ENCODE results near the gene IKZF1. TPM values are rescaled to one million over a fixed set of nuclear protein-coding genes. Genes with fewer than 3 reads are reported as not detected.

Gene IKZF1
- 1.1 TPM for total RNA-seq (ENCODE audit: unreplicated experiment)
- long read RNA-seq: 0 reads

GRCh38 chr7:50304129-50304910 lies at the start of gene IKZF1:
Gene IKZF1 (plus strand): TSS chr7:50304716. CDS start chr7:50319062, 14,346 bp downstream.
- H3K36me3 Mint-ChIP-seq (ENCODE audit: unreplicated experiment): no peaks in the 10 kb centered on the region
- H3K27me3 Mint-ChIP-seq (ENCODE audit: unreplicated experiment): peaks cover 12% of the 10 kb centered on the region
- H3K9me3 Mint-ChIP-seq (ENCODE audit: unreplicated experiment): peaks cover 2% of the 10 kb centered on the region
- DNase-seq: peak; percentile 33
- H3K27ac Mint-ChIP-seq (ENCODE audit: unreplicated experiment): no peak within 1 kb of the TSS
- peak within 1 kb of the TSS; percentile 81 for H3K4me3 Mint-ChIP-seq (ENCODE audit: unreplicated experiment)
- peaks cover 2% of the 10 kb centered on the region for H3K4me1 Mint-ChIP-seq (ENCODE audit: low read depth, unreplicated experiment)
- TF ChIP-seq CTCF (IDR thresholded peaks at IDR 0.05; ENCODE audit: partially characterized antibody, unreplicated experiment): no peak

DNA sequence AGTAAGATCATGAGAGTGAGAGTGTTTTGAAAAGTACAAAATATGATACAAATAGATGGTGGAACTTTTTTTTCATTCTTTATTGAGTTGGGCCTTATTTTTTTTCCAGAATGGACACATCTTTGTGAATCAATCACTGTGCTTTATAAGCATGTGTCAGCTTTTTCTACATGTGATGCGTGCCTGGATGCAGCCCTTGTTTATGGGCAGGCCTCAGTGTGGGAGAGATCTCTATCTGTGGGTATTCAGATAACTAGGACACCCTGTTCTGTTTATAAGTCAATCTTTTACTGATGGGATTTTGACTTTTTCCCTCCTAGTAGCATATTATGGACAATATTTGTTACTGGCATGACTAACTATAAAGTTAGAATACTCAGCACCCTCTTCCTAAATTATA lies 42.9 kb upstream of the IKZF1 start:
- Mint-ChIP-seq H3K36me3 (ENCODE audit: unreplicated experiment) (no peaks in the 10 kb centered on the region), H3K4me3 (ENCODE audit: unreplicated experiment) (no peak overlapping the region), H3K27me3 (ENCODE audit: unreplicated experiment) (no peaks in the 10 kb centered on the region), H3K4me1 (ENCODE audit: low read depth, unreplicated experiment) (no peaks in the 10 kb centered on the region), H3K9me3 (ENCODE audit: unreplicated experiment) (no peaks in the 10 kb centered on the region), H3K27ac (ENCODE audit: unreplicated experiment) (no peak overlapping the region)
- TF ChIP-seq CTCF (IDR thresholded peaks at IDR 0.05; ENCODE audit: partially characterized antibody, unreplicated experiment): no peak
- no peak for DNase-seq

DNA sequence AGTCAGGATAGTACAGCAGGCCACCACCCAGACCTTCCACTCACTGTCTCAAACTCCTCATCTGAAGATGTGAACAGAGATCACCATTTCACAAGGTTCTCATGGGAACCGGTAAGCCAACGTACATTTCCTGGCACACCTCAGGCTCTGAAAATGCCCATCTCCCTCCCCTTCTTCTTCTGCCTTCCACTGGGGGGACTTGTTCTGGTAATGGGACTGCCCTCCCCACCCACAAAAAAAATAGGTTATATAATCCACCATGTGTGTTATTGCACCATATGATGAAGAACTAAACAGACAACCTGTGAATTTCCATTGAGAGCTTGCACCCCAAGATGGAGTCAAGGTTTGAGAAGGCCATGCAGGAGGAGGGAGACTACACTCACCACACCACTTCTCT lies 42.1 kb upstream of the IKZF1 start:
- no peak for DNase-seq
- no peak overlapping the region for H3K27ac Mint-ChIP-seq (ENCODE audit: unreplicated experiment)
- H3K36me3 Mint-ChIP-seq (ENCODE audit: unreplicated experiment): no peaks in the 10 kb centered on the region
- no peak overlapping the region for H3K4me3 Mint-ChIP-seq (ENCODE audit: unreplicated experiment)
- no peaks in the 10 kb centered on the region for H3K4me1 Mint-ChIP-seq (ENCODE audit: low read depth, unreplicated experiment)
- H3K27me3 Mint-ChIP-seq (ENCODE audit: unreplicated experiment): peaks cover 1% of the 10 kb centered on the region
- no peak for TF ChIP-seq CTCF (IDR thresholded peaks at IDR 0.05; ENCODE audit: partially characterized antibody, unreplicated experiment)
- H3K9me3 Mint-ChIP-seq (ENCODE audit: unreplicated experiment): no peaks in the 10 kb centered on the region

GRCh38 chr7:50262916-50263690 lies 41.4 kb upstream of the IKZF1 start:
- peaks cover 2% of the 10 kb centered on the region for H3K27me3 Mint-ChIP-seq (ENCODE audit: unreplicated experiment)
- H3K4me3 Mint-ChIP-seq (ENCODE audit: unreplicated experiment): no peak overlapping the region
- no peaks in the 10 kb centered on the region for H3K36me3 Mint-ChIP-seq (ENCODE audit: unreplicated experiment)
- TF ChIP-seq CTCF (IDR thresholded peaks at IDR 0.05; ENCODE audit: partially characterized antibody, unreplicated experiment): no peak
- no peak for DNase-seq
- H3K9me3 Mint-ChIP-seq (ENCODE audit: unreplicated experiment): no peaks in the 10 kb centered on the region
- no peaks in the 10 kb centered on the region for H3K4me1 Mint-ChIP-seq (ENCODE audit: low read depth, unreplicated experiment)
- H3K27ac Mint-ChIP-seq (ENCODE audit: unreplicated experiment): no peak overlapping the region

DNA sequence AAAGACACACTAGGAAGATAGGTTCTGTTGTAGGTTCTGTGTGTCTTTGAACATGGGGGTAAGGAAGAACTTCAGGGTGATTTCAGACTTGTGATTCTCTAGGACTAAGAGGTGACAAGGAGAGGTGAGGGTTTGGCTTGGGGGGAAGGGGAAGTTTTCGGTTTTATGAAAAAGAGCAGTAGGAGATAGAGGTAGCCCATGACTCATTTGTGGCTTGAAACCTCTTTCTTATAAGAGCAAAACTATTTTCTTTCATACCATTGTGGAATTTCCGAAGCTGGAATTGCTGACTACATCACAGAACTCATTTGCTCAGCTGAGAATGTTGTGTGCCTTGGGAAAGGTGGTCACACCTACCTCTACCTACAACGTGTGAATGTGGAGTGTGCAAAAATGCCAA lies 39.6 kb upstream of the IKZF1 start:
- no peaks in the 10 kb centered on the region for H3K36me3 Mint-ChIP-seq (ENCODE audit: unreplicated experiment)

More for the DNA sequence above, 39.6 kb upstream of the IKZF1 start:
- DNase-seq: no peak
- Mint-ChIP-seq H3K27ac (ENCODE audit: unreplicated experiment) (no peak overlapping the region), H3K9me3 (ENCODE audit: unreplicated experiment) (no peaks in the 10 kb centered on the region), H3K4me1 (ENCODE audit: low read depth, unreplicated experiment) (no peaks in the 10 kb centered on the region), H3K27me3 (ENCODE audit: unreplicated experiment) (peaks cover 2% of the 10 kb centered on the region), H3K4me3 (ENCODE audit: unreplicated experiment) (no peak overlapping the region)
- TF ChIP-seq CTCF (IDR thresholded peaks at IDR 0.05; ENCODE audit: partially characterized antibody, unreplicated experiment): no peak
